Measurements from ENCODE around the gene NEURL2.

Gene NEURL2

DNA sequence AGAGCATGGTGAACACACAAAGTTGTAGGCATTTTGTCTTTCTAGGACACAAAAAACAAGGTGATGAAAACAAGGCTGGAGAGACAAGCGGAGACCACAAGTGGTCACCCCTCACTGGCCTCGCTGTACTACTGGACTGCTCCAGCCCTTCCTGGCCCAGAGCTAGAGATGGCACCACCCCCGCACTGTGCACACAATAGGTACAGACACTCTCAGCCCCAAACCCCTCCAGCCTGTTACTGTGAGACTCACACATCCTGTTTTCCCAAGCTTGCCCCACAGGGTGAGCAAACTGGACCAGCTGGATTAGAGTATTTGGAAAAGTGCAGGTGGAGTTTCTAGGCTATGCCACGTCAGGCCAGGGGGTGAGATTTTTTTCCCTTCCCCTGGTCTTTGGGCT lies 18.4 kb downstream of the NEURL2 start:
- no peak for DNase-seq (ENCODE audit: low read depth)

DNA sequence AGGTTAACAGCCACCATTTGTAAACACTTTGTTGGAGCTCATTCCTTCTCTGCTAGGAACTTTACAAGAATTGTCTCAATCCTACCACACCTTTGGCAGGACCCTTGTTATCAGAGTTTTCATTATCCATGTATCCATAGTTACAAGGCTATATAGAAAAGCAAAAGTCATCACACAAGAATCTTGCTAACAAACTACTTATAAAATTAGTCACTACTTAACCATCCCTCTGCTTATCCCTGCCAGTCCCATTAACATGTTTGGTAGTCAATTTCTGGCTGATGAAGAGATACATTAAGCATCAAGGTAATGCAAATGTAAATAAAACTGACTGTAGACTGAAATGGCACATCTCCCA lies 23.2 kb downstream of the NEURL2 start:
- DNase-seq (ENCODE audit: low read depth): no peak

DNA sequence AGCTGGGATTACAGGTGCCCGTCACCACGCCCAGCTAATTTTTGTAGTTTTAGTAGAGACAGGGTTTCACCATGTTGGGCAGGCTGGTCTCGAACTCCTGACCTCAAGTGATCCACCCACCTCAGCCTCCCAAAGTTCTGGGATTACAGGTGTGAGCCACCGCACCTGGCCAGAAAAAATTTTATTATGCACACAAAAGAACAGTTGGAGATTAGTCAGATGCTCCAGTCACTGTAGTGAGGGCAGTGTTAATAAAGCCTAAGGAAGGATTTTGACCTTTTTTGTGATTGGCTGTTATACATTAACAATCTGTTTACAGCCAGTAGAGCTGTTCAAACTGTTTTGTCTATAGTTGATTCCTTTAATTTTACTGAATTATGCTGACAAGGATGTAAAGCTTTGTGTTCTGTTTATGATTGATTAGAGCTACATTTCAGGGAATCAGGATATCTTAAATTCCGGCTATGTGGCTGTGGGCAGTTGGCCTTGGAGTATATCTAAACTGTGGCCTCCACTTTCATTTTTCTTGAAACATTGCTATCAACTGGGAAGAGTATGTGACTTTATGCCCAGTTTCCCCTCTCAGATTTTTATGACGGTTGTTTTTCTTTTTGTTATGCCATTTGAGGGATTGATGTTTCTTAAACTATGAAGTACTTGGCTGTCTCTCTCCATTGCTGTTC lies 23.7 kb downstream of the NEURL2 start:
- DNase-seq (ENCODE audit: low read depth): no peak

DNA sequence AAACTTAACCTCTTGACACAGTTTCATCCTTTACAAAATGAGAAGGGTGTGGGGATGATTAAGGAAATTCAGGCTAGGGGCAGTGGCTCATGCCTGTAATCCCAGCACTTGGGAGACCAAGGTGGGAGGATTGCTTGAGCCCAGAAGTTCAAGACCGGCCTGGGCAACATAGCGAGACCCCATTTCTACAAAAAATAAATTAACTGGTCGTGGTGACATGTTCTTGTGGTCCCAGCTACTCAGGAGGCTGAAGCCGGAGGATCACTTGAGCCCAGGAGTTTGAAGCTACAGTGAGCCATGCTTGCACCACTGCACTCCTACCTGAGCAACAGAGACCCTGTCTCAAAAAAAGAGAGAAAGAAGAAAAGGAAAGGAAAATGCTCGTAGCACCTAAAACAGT lies 24.6 kb downstream of the NEURL2 start:
- no peak for DNase-seq (ENCODE audit: low read depth)

DNA sequence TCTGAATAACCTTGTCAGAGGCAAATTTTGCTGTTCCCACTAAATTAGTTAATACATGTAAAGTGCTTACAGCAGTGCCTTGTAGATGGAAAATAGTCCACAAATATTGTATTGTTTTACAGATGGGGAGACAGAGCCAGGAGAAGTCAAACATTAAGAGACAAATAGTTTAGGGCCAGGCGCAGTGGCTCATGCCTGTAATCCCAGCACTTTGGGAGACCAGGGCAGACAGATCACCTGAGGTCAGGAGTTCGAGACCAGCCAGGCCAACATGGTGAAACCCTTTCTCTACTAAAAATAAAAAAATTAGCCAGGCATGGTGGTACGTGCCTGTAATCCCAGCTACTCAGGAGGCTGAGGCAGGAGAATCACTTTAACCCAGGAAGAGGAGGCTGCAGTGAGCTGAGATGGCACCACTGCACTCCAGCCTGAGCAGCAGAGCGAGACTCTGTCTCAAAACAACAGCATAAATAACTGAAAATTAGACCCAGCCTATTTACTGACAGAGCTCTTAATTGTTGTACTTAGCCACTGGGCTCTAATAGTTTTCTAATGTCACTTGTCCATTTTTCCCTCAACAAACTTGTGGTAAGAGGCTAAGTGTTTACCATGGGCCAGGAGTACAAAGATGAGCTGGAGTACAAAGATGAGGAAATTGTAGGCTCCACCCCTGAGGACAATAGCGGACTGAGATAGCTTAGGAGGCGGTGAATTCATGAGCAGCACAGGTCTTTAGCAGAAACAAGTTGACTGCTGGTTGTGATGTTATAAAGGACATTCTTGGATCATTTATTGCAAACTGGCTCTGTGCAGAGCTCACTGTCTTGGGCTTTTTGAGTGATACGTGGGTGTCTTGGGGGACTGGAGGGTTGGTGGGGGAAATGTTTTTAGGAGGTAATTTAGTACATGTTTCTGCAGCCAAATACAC lies 27.2 kb downstream of the NEURL2 start:
- no peak for DNase-seq (ENCODE audit: low read depth)

DNA sequence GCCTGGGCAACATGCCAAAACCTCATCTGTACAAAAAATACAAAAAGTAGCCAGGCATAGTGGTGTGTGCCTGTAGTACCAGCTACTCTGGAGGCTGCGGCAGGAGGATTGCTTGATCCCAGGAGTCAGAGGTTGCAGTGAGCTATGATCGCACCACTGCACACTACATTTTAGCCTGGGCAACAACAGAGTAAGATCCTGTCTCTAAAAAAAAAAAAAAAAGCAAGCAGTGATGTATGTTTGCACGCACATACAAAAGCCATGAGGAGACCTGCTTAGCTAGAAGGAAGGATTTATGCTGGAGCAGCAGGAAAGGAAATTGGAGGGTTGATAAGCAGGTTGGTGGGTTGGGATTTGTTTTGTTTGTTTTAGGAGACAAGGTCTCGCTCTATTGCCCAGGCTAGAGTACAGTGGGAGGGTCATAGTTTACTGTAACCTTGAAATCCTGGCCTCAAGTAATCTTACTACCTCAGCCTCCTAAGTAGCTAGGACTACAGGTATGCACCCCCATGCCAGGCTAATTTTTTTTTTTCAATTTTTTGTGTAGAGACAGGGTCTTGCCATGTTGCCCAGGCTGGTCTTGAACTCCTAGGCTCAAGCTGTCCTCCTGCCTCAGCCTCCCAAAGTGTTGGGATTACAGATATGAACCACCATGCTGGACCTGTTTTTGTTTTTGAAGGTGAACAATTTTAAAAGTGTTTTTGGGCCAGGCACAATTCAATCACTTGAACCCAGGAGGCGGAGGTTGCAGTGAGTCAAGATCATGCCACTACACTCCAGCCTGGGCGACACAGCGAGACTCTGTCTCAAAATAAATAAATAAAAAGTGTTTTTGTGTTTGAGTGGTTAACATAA lies 29.6 kb downstream of the NEURL2 start:
- no peak for DNase-seq (ENCODE audit: low read depth)

DNA sequence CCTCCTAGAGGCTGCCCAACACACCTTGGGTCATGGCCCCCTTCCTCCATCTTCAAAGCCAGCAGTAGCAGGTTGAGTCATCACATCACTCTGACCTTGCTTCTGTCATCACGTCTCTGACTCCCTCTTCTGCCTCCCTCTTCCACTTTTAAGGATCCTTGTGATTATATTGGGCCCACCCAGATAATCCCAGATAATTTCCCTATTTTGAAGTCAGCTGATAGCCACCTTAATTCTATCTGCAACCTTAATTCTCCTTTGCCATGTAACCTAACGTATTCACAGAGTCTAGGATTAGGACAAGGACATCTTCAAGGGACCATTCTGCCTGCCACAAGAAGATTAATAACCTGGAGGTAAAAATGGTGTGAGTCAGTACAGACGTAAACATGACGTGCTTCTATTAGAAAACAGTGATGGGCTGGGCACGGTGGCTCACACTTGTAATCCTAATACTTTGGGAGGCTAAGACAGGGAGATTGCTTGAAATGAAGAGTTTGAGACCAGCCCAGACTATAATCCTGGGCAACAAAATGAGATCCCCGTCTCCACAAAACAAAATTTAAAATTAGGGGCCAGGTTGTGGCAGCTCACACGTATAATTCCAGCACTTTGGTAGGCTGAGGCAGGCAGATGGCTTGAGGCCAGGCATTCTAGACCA lies 30.3 kb downstream of the NEURL2 start:
- no peak for DNase-seq (ENCODE audit: low read depth)

DNA sequence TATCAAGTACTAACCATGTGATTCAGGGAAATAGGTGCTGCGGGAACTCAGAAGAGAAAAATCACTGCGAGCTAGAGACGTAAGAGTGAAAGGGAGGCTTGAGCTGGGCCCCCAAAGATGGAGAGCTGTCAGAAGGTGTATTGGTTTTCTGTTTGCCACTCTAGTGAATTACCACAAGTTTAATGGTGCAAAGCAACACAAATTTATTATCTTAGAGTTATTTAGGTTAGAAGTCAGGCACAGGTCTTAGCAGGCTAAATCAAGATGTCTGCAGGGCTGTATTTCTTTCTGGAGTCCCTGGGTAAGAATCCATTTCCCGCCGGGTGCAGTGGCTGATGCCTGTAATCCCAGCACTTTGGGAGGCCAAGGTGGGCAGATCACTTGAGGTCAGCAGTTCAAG lies 31.1 kb downstream of the NEURL2 start:
- no peak for DNase-seq (ENCODE audit: low read depth)

DNA sequence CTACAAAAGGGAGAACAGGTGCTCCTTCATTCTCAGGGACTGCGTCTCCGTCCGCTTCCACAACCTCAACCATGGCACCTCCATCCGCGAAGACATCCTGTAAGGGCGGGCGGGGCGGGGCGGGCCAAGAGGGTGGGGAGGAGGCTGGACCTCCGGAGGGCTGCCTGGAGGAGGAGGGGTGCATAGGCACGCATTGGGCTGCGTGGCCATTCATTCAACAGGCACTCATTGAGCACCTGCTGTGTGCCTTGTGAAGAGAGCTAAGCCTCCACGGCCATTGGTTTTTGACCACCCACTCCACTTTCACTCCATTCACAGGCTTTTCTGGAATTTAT lies 33.2 kb downstream of the NEURL2 start:
- DNase-seq (ENCODE audit: low read depth): no peak

DNA sequence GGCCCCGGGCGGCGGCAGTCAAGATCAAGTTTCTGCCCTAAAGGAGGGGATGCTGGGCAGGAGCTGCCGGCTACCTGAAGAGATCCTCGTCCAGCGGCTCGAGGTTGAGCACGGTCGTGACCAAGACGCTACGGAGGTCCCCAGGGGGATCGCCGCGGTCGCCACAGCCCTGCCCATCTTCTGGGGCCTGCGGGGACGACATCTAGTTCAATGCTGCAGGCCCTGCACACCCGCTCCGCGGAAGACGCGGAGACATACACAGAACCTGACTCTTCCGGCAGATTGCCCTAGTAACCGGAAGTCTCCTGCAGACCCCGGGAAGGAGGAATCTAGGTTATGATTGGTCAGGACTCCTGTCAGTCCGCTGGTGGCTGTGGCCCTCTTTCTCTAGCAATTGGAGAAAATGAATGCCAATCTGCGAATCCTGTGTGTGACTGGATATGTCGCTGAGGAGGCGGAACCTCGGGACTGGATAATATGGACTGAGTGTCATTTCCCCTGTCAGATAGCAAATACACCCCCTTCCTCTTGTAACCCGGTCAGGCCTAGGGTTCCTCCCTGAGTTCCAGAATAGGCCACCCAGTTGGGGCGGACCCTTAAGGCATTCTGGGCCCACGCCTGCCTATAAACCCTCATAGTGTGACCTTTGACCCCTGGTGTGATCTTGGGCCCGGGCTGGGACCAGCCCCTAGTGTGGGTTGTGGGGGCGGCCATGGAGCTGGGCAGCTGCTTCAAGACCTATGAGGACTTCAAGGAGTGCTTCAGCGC lies 33.7 kb downstream of the NEURL2 start, which contains the start of the genes ACOT8 and ZSWIM3:
TSS of gene ACOT8 (minus strand) at position 279 of the 768 bp plus-strand sequence. CDS start at position 202, 77 bp downstream.
TSS of gene ZSWIM3 (plus strand) at position 501 of the 768 bp plus-strand sequence. CDS start at position 713, 212 bp downstream.
- DNase-seq (ENCODE audit: low read depth): peak; percentile 94

DNA sequence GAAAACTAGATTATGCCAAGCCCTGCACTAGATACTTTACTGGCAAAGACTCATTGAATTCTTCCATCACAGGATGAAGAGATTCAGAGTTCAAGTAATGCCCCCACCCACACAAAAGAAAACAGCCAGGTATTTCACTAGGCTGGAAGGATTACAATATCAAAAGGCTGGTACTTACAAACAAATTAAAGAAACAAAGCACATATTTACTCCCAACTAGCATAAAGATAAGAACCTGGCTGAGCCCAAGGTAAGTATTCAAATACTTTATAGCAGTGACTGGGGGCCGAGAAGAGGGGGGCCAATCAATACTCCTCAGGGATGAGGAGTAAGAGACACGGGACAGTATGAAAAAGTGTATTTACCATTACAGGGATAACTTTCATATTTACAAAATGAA lies 37.5 kb downstream of the NEURL2 start:
- no peak for DNase-seq (ENCODE audit: low read depth)

DNA sequence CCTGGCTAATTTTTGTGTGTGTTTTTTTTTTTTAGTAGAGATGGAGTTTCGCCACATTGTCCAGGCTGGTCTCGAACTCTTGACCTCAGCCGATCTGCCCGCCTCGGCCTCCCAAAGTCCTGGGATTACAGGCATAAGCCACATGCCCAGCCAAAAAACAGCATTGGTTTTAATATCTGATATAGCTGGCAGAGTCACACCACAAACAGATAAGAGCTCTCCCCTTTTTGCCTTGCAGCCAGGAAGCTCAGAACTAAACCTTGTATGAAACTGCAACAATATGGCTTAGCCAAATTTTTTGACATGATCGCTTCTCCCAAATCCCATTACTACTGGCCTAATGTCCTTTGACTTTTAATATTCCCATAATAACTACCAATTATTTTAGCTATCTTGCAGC lies 38.7 kb downstream of the NEURL2 start:
- no peak for DNase-seq (ENCODE audit: low read depth)

DNA sequence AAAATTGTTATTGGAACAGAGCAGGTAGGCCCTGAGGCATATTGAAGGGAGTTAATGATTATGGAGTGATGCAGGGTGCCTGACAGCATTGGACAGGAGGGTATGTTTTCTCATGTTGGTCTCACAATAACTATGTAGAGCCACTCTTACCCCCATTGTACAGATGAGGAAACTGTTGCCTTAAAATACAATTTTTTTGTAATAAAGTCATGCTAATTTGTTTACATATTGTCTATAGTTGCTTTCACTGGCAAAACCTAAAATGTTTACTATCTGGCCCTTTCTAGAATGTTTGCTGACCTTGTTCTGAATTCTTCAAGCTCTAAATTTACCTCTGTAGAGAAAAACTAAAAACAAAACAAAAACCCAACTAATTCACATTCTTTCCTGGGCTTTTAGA lies 39.5 kb downstream of the NEURL2 start:
- DNase-seq (ENCODE audit: low read depth): no peak

DNA sequence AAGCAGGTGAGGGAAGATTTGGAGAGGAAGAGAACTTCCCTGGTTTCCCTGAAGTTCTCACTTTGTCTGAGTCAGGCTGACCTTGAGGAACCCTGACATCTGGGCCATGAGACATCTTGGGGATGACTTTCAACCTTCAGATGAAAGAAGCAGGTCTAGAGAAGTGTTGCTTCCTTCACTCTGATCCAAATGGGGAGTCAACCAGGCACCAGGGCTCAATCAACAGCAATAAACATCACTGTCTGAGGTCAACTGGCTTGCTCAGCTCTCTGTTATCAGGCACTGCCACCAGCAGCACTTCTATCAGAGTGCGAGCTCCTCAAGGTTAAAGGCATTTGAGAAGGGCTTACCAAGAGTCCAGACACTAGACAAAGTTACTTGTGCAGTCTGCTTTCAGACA lies 40.1 kb downstream of the NEURL2 start:
- DNase-seq (ENCODE audit: low read depth): no peak

DNA sequence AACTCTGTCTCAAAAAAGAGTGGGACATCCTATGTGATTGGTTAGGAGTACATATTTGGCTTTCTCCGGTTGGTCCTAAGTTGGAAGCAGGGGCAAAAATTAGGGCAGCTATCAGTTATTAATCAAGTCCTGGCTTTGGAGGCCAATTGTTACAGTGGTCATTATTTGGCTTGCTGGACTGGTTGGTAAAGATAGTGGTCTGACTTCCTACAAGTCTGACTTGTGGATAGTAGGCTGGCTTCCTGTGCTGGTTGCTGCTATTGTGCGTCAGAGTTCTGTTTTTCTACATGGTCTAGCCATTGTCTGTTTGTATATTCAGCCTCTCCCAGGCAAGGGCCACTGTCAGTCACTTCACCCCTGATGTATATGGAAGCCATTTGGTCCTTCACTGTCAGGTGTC lies 40.8 kb downstream of the NEURL2 start:
- DNase-seq (ENCODE audit: low read depth): no peak

DNA sequence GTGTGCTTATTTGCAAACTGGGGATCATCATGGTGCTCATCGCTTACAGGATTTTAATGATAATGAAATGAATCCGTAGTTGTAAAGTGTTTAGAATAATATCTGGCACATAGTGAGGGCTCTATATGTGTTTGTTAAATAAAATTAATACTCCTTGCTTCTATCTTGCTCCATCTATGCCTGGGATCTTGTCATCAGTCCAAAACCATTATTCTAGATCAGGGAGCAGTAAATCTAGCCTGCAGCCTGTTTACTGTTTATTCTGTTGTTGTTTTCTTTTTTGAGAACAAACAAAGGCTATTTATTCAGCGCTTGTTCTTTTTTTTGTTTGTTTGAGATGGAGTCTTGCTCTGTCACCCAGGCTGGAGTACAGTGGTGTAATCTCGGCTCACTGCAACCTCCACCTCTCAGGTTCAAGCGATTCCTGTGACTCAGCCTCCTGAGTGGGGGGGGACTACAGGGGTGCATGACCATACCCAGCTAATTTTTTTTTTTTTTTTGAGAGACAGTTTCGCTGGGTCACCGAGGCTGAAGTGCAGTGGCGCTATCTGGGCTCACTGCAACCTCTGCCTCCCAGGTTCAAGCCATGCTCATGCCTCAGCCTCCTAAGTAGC lies 41.9 kb downstream of the NEURL2 start:
- DNase-seq (ENCODE audit: low read depth): no peak

DNA sequence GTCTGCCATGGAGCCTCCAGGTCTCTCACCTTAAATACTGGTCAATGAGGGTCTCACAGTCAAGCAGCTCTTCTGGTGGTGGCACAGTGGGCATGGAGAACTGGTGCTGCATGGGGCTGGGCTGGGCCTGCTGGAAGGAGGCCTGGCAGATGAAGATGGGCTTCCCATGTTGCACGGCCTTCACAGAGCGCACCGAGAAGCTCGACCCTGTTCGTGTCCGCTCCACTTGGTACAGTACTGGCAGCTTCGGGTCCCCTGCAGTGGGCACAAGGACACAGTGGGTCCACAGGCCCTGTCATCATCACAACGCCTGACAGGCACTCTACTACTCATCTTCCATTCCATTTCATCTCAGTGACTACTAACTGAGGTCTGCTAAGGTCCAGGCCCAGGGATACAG lies 42.6 kb downstream of the NEURL2 start:
- DNase-seq (ENCODE audit: low read depth): no peak

DNA sequence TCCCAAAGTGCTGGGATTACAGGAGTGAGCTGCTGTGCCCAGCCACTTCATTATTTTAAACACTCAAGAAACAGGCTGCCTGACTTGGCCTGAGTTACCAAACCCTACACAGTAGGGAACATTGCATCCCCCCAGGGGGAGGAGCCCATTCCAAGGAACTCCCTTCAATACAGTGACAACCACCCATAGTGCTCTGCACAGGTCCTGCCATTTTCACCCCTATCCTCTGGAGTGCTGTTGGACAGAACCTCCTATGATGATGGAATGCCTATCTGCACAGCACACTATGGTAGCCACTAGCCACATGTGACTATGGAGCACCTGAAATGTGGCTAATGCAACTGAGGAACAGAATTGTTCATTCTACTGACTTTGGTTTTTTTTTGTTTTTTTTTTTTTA lies 45.6 kb downstream of the NEURL2 start:
- DNase-seq (ENCODE audit: low read depth): no peak

DNA sequence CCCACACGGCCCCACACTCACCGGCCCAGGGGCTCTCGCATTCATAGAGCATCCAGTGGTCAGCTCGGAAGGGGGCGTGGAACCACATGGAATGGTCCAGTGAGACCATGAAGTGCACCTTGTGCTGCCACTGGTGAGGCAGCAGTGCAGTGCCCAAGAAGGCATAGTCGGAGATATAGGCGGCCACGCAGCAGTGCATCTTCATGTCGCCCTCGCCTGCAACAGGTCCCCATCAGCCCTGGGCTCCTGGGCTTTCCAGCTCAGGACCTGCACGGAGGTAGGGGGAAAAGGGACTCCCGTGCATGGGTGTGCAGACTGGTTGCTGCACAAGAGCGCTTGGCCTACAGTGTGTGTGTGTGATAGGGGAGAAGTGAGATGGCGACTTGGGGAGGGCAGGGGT lies 47.5 kb downstream of the NEURL2 start:
- DNase-seq (ENCODE audit: low read depth): no peak

DNA sequence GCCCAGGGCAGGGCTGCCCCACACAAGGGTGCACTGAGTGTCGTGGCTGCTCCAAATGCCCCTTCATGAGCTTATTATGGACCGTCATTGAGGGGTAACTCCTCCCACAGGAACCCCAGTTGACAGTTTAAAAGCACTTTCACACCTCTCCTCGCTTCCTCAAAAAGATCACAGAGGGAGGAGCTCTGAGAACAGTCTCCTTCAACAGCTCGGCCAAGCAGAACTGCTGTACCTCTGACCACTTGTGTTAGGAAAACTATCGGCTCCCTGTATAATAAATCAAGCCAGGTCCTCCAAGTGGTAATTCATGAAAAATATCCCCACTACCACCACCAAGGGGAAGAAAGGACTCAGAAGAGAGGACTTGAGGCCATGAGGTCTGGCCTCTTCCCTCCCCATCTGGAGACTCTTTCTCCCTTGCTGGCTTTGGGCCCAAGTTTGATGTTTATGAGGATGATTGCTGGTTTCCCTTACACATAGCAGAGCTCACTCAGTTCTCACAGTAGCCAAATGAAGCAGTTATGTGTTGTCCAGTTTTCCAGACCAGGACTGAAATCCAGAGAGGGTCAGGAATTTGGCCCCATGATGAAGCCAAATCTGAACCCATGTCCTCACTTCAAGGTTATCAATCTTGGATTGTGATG lies 48.7 kb downstream of the NEURL2 start:
- no peak for DNase-seq (ENCODE audit: low read depth)

Data from stimulated activated CD4-positive, alpha-beta T cell treated with anti-CD3 and anti-CD28 coated beads, Interleukin-2, amount 100 ng/mL, for 4 hours (primary cell).